ENCODE measurements around the gene GOT2.
"Not testable (repeated sequence)": the region's sequence is repeated elsewhere in the genome, so short reads cannot be mapped to it uniquely, and the experiment has no call there.

The GOT2 gene

GRCh38 chr16:58685084-58685449 lies 49.0 kb downstream of the GOT2 start:
- TF ChIP-seq POLR2A (IDR thresholded peaks at IDR 0.05; ENCODE audit: low read length), result no peak
- no peak for TF ChIP-seq GATA1 (IDR thresholded peaks at IDR 0.05; ENCODE audit: low read depth, low read length)
- DNase-seq, result no peak

- peak; percentile 81 to 85 for DNase-seq
- TF ChIP-seq POLR2A (IDR thresholded peaks at IDR 0.05; ENCODE audit: low read length) (peak; percentile 47), GATA1 (IDR thresholded peaks at IDR 0.05; ENCODE audit: low read depth, low read length) (no peak)
Observed at GRCh38 chr16:58684354-58685083, 49.6 kb downstream of the GOT2 start, which contains the start of gene SLC38A7. Gene SLC38A7 (minus strand): TSS chr16:58684770. CDS start chr16:58680126, 4,644 bp downstream.

GRCh38 chr16:58684001-58684353 lies 50.1 kb downstream of the GOT2 start:
- TF ChIP-seq GATA1 (IDR thresholded peaks at IDR 0.05; ENCODE audit: low read depth, low read length) (no peak), POLR2A (IDR thresholded peaks at IDR 0.05; ENCODE audit: low read length) (no peak)
- peak; percentile 41 to 48 for DNase-seq

GRCh38 chr16:58679763-58680162 lies 54.4 kb downstream of the GOT2 start:
- TF ChIP-seq GATA1 (IDR thresholded peaks at IDR 0.05; ENCODE audit: low read depth, low read length) (no peak), POLR2A (IDR thresholded peaks at IDR 0.05; ENCODE audit: low read length) (no peak)
- DNase-seq, result no peak

- TF ChIP-seq POLR2A (IDR thresholded peaks at IDR 0.05; ENCODE audit: low read length) (no peak), GATA1 (IDR thresholded peaks at IDR 0.05; ENCODE audit: low read depth, low read length) (no peak)
Observed at GRCh38 chr16:58678716-58679115, 55.4 kb downstream of the GOT2 start.

GRCh38 chr16:58678269-58678668 lies 55.8 kb downstream of the GOT2 start:
- DNase-seq, result no peak
- TF ChIP-seq GATA1 (IDR thresholded peaks at IDR 0.05; ENCODE audit: low read depth, low read length) (no peak), POLR2A (IDR thresholded peaks at IDR 0.05; ENCODE audit: low read length) (no peak)

More at GRCh38 chr16:58678716-58679115, 55.4 kb downstream of the GOT2 start:
- DNase-seq, result no peak

- DNase-seq, result no peak
Observed at GRCh38 chr16:58670946-58671583, 63.1 kb downstream of the GOT2 start.

GRCh38 chr16:58670177-58670576 lies 63.9 kb downstream of the GOT2 start:
- TF ChIP-seq GATA1 (IDR thresholded peaks at IDR 0.05; ENCODE audit: low read depth, low read length) (no peak), POLR2A (IDR thresholded peaks at IDR 0.05; ENCODE audit: low read length) (no peak)
- DNase-seq, result no peak

More at GRCh38 chr16:58670946-58671583, 63.1 kb downstream of the GOT2 start:
- TF ChIP-seq POLR2A (IDR thresholded peaks at IDR 0.05; ENCODE audit: low read length) (no peak), GATA1 (IDR thresholded peaks at IDR 0.05; ENCODE audit: low read depth, low read length) (no peak)

- TF ChIP-seq GATA1 (IDR thresholded peaks at IDR 0.05; ENCODE audit: low read depth, low read length) (no peak), POLR2A (IDR thresholded peaks at IDR 0.05; ENCODE audit: low read length) (no peak)
- DNase-seq, result no peak
Observed at GRCh38 chr16:58665200-58665599, 68.9 kb downstream of the GOT2 start.

GRCh38 chr16:58661199-58661830 lies 72.8 kb downstream of the GOT2 start:
- no peak for TF ChIP-seq POLR2A (IDR thresholded peaks at IDR 0.05; ENCODE audit: low read length)
- TF ChIP-seq GATA1 (IDR thresholded peaks at IDR 0.05; ENCODE audit: low read depth, low read length), result no peak
- DNase-seq, result peak; percentile 64 to 69

GRCh38 chr16:58659911-58660310 lies 74.2 kb downstream of the GOT2 start:
- DNase-seq, result not testable (repeated sequence)

- peak in 1 of 2 experiments; percentile 24 for DNase-seq
- TF ChIP-seq POLR2A (IDR thresholded peaks at IDR 0.05; ENCODE audit: low read length), result no peak
- no peak for TF ChIP-seq GATA1 (IDR thresholded peaks at IDR 0.05; ENCODE audit: low read depth, low read length)
Observed at GRCh38 chr16:58658796-58659211, 75.3 kb downstream of the GOT2 start.
